Measurements from ENCODE around the gene GATA5.

GRCh38 chr20:62437927-62438326, 37.9 kb downstream of the GATA5 start:
- no peak for TF ChIP-seq CTCF (IDR thresholded peaks at IDR 0.05; ENCODE audit: insufficient read depth, low read depth, low read length)
- no peak for TF ChIP-seq EZH2 (IDR thresholded peaks at IDR 0.05; ENCODE audit: insufficient read depth, low read length)
